Loucy (cell line): ENCODE data around the gene SRD5A1.

ENCODE experiments used
- H2AFZ ChIP-seq: fragments of 200-600 bp; sonication (generic); 2 replicates; pipeline ENCODE4 v1.6.0; 2016; ENCODE audit warnings: antibody characterized with exemption, mild to moderate bottlenecking, low read length, moderate library complexity
- H3F3A ChIP-seq: fragments of 200-600 bp; 2 replicates; pipeline ENCODE4 v1.6.0; 2016; ENCODE audit warnings: antibody characterized with exemption, low read depth, mild to moderate bottlenecking
- H3K27me3 ChIP-seq: fragments of 200-600 bp; sonication (generic); 2 replicates; pipeline ENCODE4 v1.6.1; 2014; ENCODE audit warnings: low read length, mild to moderate bottlenecking; ENCODE audit not compliant: insufficient read depth, poor library complexity, severe bottlenecking
- H3K36me3 ChIP-seq: fragments of 200-600 bp; sonication (generic); 2 replicates; pipeline ENCODE4 v1.6.1; 2016; ENCODE audit warnings: low read length; ENCODE audit not compliant: insufficient read depth
- H3K4me1 ChIP-seq: fragments of 200-600 bp; sonication (generic); 2 replicates; pipeline ENCODE4 v1.5.1; 2014; ENCODE audit warnings: low read length, mild to moderate bottlenecking; ENCODE audit not compliant: insufficient read depth, poor library complexity, severe bottlenecking
- H3K4me2 ChIP-seq: fragments of 200-600 bp; sonication (generic); 2 replicates; pipeline ENCODE4 v1.6.0; 2014; ENCODE audit warnings: antibody characterized with exemption, low read length, low read depth, mild to moderate bottlenecking; ENCODE audit not compliant: poor library complexity, severe bottlenecking
- H3K4me3 ChIP-seq: fragments of 200-600 bp; sonication (generic); 2 replicates; pipeline ENCODE4 v1.5.1; 2014; ENCODE audit warnings: low read length, mild to moderate bottlenecking, mixed read lengths; ENCODE audit not compliant: poor library complexity, severe bottlenecking
- H3K79me2 ChIP-seq: fragments of 200-600 bp; sonication (generic); 2 replicates; pipeline ENCODE4 v1.6.1; 2014; ENCODE audit warnings: low read length; ENCODE audit not compliant: insufficient read depth
- H3K9ac ChIP-seq: fragments of 200-600 bp; sonication (generic); 2 replicates; pipeline ENCODE4 v1.6.0; 2014; ENCODE audit warnings: mild to moderate bottlenecking, low read depth, low read length, moderate library complexity; ENCODE audit not compliant: poor library complexity, severe bottlenecking
- H3K9me2 ChIP-seq: fragments of 200-600 bp; sonication (generic); replicated peaks from 2 replicates; pipeline ENCODE4 v1.6.1; 2016; ENCODE audit warnings: low read depth, low read length, mixed read lengths
- H3K9me3 ChIP-seq: fragments of 200-600 bp; sonication (generic); 2 replicates; pipeline ENCODE4 v1.6.1; 2014; ENCODE audit warnings: mild to moderate bottlenecking, antibody characterized with exemption, low read length, low read depth; ENCODE audit not compliant: insufficient read depth
- H4K20me1 ChIP-seq: fragments of 200-600 bp; sonication (generic); 2 replicates; pipeline ENCODE4 v1.6.0; 2014; ENCODE audit warnings: antibody characterized with exemption, low read length, mild to moderate bottlenecking; ENCODE audit not compliant: insufficient read depth, poor library complexity, severe bottlenecking
- TF ChIP-seq, protein P1 (sequence below): fragments of 200-600 bp; sonication (generic); conservative IDR thresholded peaks from 2 replicates; pipeline ENCODE4 v1.5.1; 2014; ENCODE audit warnings: mild to moderate bottlenecking, antibody characterized with exemption, low read length

Gene SRD5A1

DNA sequence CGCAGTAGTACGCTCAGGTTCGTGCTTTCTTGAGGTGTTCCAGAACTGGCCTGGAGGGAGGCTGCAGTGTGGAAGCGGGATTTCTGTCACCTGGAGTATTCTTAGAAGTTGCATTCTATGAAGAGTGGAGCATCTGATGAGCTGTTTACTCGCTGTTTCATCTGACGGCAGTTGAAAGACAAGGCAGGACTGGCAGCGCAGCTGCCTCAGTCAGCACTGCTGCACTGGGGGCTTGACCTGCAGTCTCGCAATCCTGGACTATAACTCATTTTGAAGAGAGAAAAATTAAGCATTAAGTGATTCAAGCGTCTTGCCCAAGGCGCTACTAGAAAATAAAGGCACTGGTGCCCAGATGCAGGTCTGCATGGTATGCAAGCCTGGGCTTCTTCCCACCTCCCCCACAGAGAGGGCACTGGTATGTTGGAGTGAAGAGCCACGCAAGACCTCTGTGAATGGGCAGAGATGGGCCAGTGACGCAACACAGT, 90.6 kb downstream of the SRD5A1 start:
- no peak overlapping the region for H3K4me3 ChIP-seq
- peaks cover 40% of the 10 kb centered on the region; the same call in 1 of the 2 replicates for H3K36me3 ChIP-seq
- peaks cover under 1% of the 10 kb centered on the region; the same call in 1 of the 2 replicates for H3F3A ChIP-seq
- peaks cover 90% of the 10 kb centered on the region for H4K20me1 ChIP-seq
- no peaks in the 10 kb centered on the region for H3K27me3 ChIP-seq
- peaks cover 100% of the 10 kb centered on the region for H3K79me2 ChIP-seq
- H3K9me3 ChIP-seq = no peaks in the 10 kb centered on the region
- H3K4me2 ChIP-seq = peak overlapping the region; percentile 73
- no peak overlapping the region for H3K9ac ChIP-seq
- no peaks in the 10 kb centered on the region for H3K9me2 ChIP-seq
- no peak overlapping the region for H2AFZ ChIP-seq
- H3K4me1 ChIP-seq = peaks cover 45% of the 10 kb centered on the region
- TF ChIP-seq, protein P1, sequence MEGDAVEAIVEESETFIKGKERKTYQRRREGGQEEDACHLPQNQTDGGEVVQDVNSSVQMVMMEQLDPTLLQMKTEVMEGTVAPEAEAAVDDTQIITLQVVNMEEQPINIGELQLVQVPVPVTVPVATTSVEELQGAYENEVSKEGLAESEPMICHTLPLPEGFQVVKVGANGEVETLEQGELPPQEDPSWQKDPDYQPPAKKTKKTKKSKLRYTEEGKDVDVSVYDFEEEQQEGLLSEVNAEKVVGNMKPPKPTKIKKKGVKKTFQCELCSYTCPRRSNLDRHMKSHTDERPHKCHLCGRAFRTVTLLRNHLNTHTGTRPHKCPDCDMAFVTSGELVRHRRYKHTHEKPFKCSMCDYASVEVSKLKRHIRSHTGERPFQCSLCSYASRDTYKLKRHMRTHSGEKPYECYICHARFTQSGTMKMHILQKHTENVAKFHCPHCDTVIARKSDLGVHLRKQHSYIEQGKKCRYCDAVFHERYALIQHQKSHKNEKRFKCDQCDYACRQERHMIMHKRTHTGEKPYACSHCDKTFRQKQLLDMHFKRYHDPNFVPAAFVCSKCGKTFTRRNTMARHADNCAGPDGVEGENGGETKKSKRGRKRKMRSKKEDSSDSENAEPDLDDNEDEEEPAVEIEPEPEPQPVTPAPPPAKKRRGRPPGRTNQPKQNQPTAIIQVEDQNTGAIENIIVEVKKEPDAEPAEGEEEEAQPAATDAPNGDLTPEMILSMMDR = no peak
